ENCODE results near the gene METTL25.

DNA sequence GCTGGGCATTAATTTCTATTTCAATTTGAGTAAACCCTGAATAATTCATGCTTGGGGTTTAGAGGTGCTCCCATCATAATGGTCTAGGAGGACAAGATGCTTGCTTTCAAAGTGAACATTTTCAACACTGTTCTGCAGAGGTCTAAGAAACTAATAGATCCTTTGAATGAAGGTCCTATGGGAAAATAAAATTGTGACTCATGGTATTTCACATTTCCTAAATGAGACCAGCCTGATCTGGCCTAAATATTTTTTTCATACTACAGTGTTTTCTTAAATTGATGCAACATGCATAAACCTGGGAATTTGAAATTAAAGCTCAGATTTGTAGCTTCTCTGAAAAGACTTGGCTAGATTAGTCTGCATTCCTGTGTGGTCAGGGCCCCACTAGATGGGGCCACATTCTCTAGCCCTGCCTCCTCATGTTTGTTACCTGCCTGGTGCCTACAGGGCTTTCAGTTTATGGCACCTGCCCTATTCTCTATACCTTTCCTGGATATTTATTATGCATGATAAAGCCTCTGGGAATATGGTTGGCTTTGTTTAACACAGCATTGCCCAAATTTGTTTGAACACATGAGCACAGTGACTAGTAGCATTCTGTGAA is 112.7 kb downstream of the METTL25 start:
- TF ChIP-seq POLR2A (IDR thresholded peaks at IDR 0.05; ENCODE audit: low read length) (no peak), GATA1 (IDR thresholded peaks at IDR 0.05; ENCODE audit: low read depth, low read length) (no peak)
